ENCODE data around the gene CYSTM1.

CYSTM1 gene

DNA sequence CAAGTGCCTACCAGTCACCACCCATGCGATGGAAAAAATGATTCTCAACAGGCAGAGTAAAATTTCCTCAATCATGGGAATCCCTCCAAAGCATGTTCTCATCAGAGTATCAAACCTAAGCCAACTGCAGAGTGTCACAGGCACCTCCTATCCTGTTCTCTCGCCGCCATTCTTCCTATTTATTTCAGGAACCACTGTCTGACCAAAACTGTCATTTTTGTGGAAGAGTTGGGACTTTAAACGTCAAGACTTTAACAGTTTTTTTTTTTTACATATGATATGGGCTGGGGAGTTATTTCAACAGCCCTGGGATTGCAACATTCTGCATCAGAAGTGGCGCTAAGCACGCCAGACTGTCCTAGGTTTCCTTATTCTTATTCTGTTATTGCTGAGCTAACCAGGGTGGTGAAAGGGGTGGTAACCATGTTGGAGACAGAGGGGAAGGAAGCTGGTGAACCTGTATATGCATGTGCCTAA lies 98.5 kb downstream of the CYSTM1 start:
- H3K36me3 Mint-ChIP-seq: peaks cover 17% of the 10 kb centered on the region
- no peaks in the 10 kb centered on the region for H3K27me3 Mint-ChIP-seq
- no peak overlapping the region for H3K27ac Mint-ChIP-seq
- no peak overlapping the region for H3K4me3 Mint-ChIP-seq
- H3K4me1 Mint-ChIP-seq (ENCODE audit: low read depth): peaks cover 12% of the 10 kb centered on the region
- H3K9me3 Mint-ChIP-seq (ENCODE audit: low read depth): no peaks in the 10 kb centered on the region

- no peaks in the 10 kb centered on the region for H3K9me3 Mint-ChIP-seq (ENCODE audit: low read depth)
- H3K27ac Mint-ChIP-seq: no peak overlapping the region
Measured at GRCh38 chr5:140275837-140276236, 100.8 kb downstream of the CYSTM1 start.

DNA sequence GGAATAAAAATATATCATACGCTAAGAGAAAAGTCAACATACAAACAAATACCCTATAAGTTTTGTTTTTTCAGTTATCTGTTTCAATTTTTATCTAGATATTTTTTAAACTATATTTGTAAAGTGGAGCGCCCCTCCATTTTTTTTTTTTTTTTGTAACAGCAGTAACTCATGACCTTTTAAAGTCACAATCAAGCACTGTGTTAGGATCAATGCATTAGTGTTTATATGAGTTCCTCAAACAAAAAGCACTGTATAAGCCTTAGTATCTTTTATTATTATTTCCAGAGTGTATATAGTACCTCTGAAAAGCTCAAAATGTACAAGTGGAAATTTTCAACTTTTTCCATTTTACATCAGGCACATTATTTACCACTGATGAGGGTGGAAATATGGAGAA lies 107.3 kb downstream of the CYSTM1 start:
- Mint-ChIP-seq H3K9me3 (ENCODE audit: low read depth) (no peaks in the 10 kb centered on the region), H3K36me3 (peaks cover 7% of the 10 kb centered on the region), H3K27ac (no peak overlapping the region), H3K27me3 (no peaks in the 10 kb centered on the region), H3K4me3 (no peak overlapping the region), H3K4me1 (ENCODE audit: low read depth) (peaks cover 11% of the 10 kb centered on the region)

More at GRCh38 chr5:140275837-140276236, 100.8 kb downstream of the CYSTM1 start:
- no peaks in the 10 kb centered on the region for H3K27me3 Mint-ChIP-seq
- no peak overlapping the region for H3K4me3 Mint-ChIP-seq
- H3K36me3 Mint-ChIP-seq: peaks cover 16% of the 10 kb centered on the region
- peaks cover 12% of the 10 kb centered on the region for H3K4me1 Mint-ChIP-seq (ENCODE audit: low read depth)

DNA sequence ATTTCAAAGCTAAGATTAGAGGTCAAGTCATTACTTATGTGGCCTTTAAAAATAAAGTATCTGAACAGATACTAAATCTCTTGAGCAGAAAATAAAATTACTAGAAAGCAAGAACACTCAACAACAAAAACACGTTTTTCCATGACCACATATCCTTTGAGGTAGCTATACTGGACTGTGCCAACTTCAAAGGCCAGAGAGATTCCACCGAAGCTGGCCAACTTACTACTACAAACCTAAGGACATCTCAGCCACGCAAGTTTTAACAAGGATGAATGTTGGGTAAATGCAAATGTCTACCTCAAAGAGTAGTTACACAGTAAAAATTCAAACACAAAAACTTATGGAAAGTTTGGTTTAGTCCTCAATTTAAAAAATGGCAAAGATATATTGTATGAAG lies 109.0 kb downstream of the CYSTM1 start:
- Mint-ChIP-seq H3K9me3 (ENCODE audit: low read depth) (no peaks in the 10 kb centered on the region), H3K36me3 (peaks cover 2% of the 10 kb centered on the region), H3K27ac (no peak overlapping the region), H3K4me1 (ENCODE audit: low read depth) (peaks cover 18% of the 10 kb centered on the region), H3K27me3 (no peaks in the 10 kb centered on the region), H3K4me3 (no peak overlapping the region)

- Mint-ChIP-seq H3K4me3 (no peak overlapping the region), H3K4me1 (ENCODE audit: low read depth) (peaks cover 30% of the 10 kb centered on the region), H3K27ac (no peak overlapping the region), H3K27me3 (no peaks in the 10 kb centered on the region), H3K9me3 (ENCODE audit: low read depth) (no peaks in the 10 kb centered on the region), H3K36me3 (peaks cover 5% of the 10 kb centered on the region)
Measured at GRCh38 chr5:140286424-140286823, 111.4 kb downstream of the CYSTM1 start.

DNA sequence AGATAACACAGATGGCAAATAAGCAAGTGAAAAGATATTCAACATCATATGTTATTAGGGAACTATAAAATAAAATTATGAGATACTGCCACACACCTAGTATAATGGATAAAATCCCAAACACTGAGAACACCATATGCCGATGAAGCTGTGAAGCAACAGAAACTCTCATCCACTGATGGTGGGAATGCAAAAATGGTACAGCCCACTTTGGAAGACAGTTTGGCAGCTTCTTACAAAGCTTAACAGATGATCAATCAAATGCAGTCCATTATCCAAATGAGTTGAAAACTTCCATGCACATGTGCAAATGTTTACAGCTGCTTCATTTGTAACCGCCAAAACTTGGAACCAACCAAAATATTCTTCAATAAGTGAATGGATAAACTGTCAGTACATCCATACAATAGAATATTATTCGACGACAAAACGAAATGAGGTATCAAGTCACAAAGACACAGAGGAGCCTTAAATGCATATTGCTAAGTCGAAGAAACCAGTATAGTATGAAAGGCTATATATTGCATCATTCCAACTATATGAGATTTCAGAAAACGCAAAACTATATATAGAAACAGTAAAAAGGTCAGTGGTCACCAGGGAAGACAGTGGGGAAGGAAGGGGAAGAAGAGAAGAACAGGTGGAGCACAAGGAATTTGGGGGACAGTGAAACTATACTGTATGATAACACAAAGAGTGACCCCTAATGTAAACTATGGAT lies 113.0 kb downstream of the CYSTM1 start:
- Mint-ChIP-seq H3K9me3 (ENCODE audit: low read depth) (no peaks in the 10 kb centered on the region), H3K27ac (no peak overlapping the region), H3K4me3 (no peak overlapping the region), H3K4me1 (ENCODE audit: low read depth) (peaks cover 37% of the 10 kb centered on the region), H3K36me3 (peaks cover 6% of the 10 kb centered on the region), H3K27me3 (no peaks in the 10 kb centered on the region)

- peaks cover 7% of the 10 kb centered on the region for H3K36me3 Mint-ChIP-seq
- no peaks in the 10 kb centered on the region for H3K9me3 Mint-ChIP-seq (ENCODE audit: low read depth)
- H3K4me3 Mint-ChIP-seq: no peak overlapping the region
- no peaks in the 10 kb centered on the region for H3K27me3 Mint-ChIP-seq
- H3K4me1 Mint-ChIP-seq (ENCODE audit: low read depth): peaks cover 61% of the 10 kb centered on the region
- no peak overlapping the region for H3K27ac Mint-ChIP-seq
Measured at GRCh38 chr5:140292212-140293036, 117.4 kb downstream of the CYSTM1 start.
